22Rv1 (cell line): Measurements from ENCODE around the gene ABCB10.
"Not testable (repeated sequence)": the region's sequence is repeated elsewhere in the genome, so short reads cannot be mapped to it uniquely, and the experiment has no call there.

Experiments
- CTCF ChIP-seq: fragments of 450-650 bp; IDR thresholded peaks from 2 replicates; pipeline ENCODE4 v1.5.1; 2017; ENCODE audit warnings: mild to moderate bottlenecking
- ZFX ChIP-seq: fragments of 450-650 bp; IDR thresholded peaks from 2 replicates; pipeline ENCODE4 v1.6.1; 2017; ENCODE audit warnings: antibody characterized with exemption, borderline replicate concordance

GRCh38 chr1:229475859-229476258, 82.6 kb downstream of the ABCB10 start:
- not testable (repeated sequence) for TF ChIP-seq CTCF, ZFX
